Measurements from ENCODE around the gene BCAP31. TPM values are rescaled to one million over a fixed set of nuclear protein-coding genes. Genes with fewer than 3 reads are reported as not detected.

Gene BCAP31
- total RNA-seq, 1 donor from 2014 or later: 219 TPM

- H3K4me3 ChIP-seq (ENCODE audit: insufficient read depth, low read depth, low read length): no peak overlapping the region
- no peak overlapping the region for H3K27ac Mint-ChIP-seq (ENCODE audit: unreplicated experiment)
- no peak overlapping the region for H2AFZ ChIP-seq (ENCODE audit: low read depth, low read length)
- H3K4me2 ChIP-seq (ENCODE audit: low read length): peak overlapping the region; percentile 15
- H3K4me3 Mint-ChIP-seq (ENCODE audit: unreplicated experiment): no peak overlapping the region
- FAIRE-seq (no peak), DNase-seq (ENCODE audit: low read depth) (no peak)
- H3K27me3 Mint-ChIP-seq (ENCODE audit: low read depth, unreplicated experiment): peaks cover 35% of the 10 kb centered on the region
- no peaks in the 10 kb centered on the region for H3K4me1 ChIP-seq (ENCODE audit: insufficient read depth, low read length)
- no peaks in the 10 kb centered on the region for H3K36me3 ChIP-seq (ENCODE audit: insufficient read depth, low read length)
- no peaks in the 10 kb centered on the region for H3K79me2 ChIP-seq (ENCODE audit: insufficient read depth, low read length)
- H4K20me1 ChIP-seq (ENCODE audit: insufficient read depth, low read length): no peaks in the 10 kb centered on the region
- TF ChIP-seq, protein P1, sequence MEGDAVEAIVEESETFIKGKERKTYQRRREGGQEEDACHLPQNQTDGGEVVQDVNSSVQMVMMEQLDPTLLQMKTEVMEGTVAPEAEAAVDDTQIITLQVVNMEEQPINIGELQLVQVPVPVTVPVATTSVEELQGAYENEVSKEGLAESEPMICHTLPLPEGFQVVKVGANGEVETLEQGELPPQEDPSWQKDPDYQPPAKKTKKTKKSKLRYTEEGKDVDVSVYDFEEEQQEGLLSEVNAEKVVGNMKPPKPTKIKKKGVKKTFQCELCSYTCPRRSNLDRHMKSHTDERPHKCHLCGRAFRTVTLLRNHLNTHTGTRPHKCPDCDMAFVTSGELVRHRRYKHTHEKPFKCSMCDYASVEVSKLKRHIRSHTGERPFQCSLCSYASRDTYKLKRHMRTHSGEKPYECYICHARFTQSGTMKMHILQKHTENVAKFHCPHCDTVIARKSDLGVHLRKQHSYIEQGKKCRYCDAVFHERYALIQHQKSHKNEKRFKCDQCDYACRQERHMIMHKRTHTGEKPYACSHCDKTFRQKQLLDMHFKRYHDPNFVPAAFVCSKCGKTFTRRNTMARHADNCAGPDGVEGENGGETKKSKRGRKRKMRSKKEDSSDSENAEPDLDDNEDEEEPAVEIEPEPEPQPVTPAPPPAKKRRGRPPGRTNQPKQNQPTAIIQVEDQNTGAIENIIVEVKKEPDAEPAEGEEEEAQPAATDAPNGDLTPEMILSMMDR (IDR thresholded peaks at IDR 0.05; ENCODE audit: insufficient read depth, low read depth, low read length): no peak
- peak; percentile 38 for TF ChIP-seq EZH2 (IDR thresholded peaks at IDR 0.05; ENCODE audit: insufficient read depth, low read length)
- no peaks in the 10 kb centered on the region for H3K4me1 Mint-ChIP-seq (ENCODE audit: low read depth, unreplicated experiment)
- peaks cover 3% of the 10 kb centered on the region for H3K9me3 Mint-ChIP-seq (ENCODE audit: unreplicated experiment)
- no peak overlapping the region for H3K27ac ChIP-seq (ENCODE audit: low read depth, low read length)
- H3K9ac ChIP-seq (ENCODE audit: low read length): no peak overlapping the region
- H3K27me3 ChIP-seq (ENCODE audit: insufficient read depth, low read length): peaks cover 10% of the 10 kb centered on the region
- H3K36me3 Mint-ChIP-seq (ENCODE audit: low read depth, unreplicated experiment): no peaks in the 10 kb centered on the region
- H3K9me3 ChIP-seq (ENCODE audit: insufficient read depth, low read depth, low read length): no peaks in the 10 kb centered on the region
Observed at GRCh38 chrX:153662266-153662665, 61.9 kb downstream of the BCAP31 start.

- no peak overlapping the region for H2AFZ ChIP-seq (ENCODE audit: low read depth, low read length)
- FAIRE-seq: no peak
- no peaks in the 10 kb centered on the region for H3K4me1 ChIP-seq (ENCODE audit: insufficient read depth, low read length)
- H3K27ac ChIP-seq (ENCODE audit: low read depth, low read length): no peak overlapping the region
- no peak overlapping the region for H3K4me2 ChIP-seq (ENCODE audit: low read length)
- Mint-ChIP-seq H3K4me1 (ENCODE audit: low read depth, unreplicated experiment) (no peaks in the 10 kb centered on the region), H3K27ac (ENCODE audit: unreplicated experiment) (no peak overlapping the region), H3K27me3 (ENCODE audit: low read depth, unreplicated experiment) (peaks cover 21% of the 10 kb centered on the region), H3K9me3 (ENCODE audit: unreplicated experiment) (peaks cover 3% of the 10 kb centered on the region), H3K4me3 (ENCODE audit: unreplicated experiment) (no peak overlapping the region), H3K36me3 (ENCODE audit: low read depth, unreplicated experiment) (no peaks in the 10 kb centered on the region)
- H3K79me2 ChIP-seq (ENCODE audit: insufficient read depth, low read length): no peaks in the 10 kb centered on the region
- no peaks in the 10 kb centered on the region for H3K36me3 ChIP-seq (ENCODE audit: insufficient read depth, low read length)
- H3K4me3 ChIP-seq (ENCODE audit: insufficient read depth, low read depth, low read length): no peak overlapping the region
- H3K9ac ChIP-seq (ENCODE audit: low read length): no peak overlapping the region
- H3K27me3 ChIP-seq (ENCODE audit: insufficient read depth, low read length): peaks cover 7% of the 10 kb centered on the region
- no peaks in the 10 kb centered on the region for H3K9me3 ChIP-seq (ENCODE audit: insufficient read depth, low read depth, low read length)
- TF ChIP-seq, protein P1 (IDR thresholded peaks at IDR 0.05; ENCODE audit: insufficient read depth, low read depth, low read length): no peak
- TF ChIP-seq EZH2 (IDR thresholded peaks at IDR 0.05; ENCODE audit: insufficient read depth, low read length): no peak
- no peak for DNase-seq (ENCODE audit: low read depth)
- no peaks in the 10 kb centered on the region for H4K20me1 ChIP-seq (ENCODE audit: insufficient read depth, low read length)
Observed at GRCh38 chrX:153659268-153659667, 64.9 kb downstream of the BCAP31 start.

DNA sequence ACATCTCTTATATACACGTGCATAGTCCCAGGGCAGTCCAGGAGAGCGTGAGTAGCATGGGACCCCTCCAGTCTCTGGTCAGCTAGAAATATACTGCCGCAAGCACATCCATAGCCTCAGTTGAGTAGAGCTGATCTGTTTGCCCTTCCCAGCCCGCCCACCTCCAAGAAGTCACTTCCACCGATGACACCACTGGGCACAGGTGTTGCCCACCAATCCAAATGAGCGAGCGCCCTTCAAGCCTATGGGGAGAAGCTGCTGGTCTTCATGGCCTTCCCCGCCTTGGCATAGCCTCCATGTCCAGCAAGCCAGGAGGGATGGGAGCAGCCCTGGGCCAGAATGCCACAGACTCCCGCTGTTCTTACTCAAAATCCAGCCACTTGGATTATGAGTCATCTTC, 67.0 kb downstream of the BCAP31 start:
- peaks cover 3% of the 10 kb centered on the region for H3K9me3 Mint-ChIP-seq (ENCODE audit: unreplicated experiment)
- H3K27me3 ChIP-seq (ENCODE audit: insufficient read depth, low read length): peaks cover 6% of the 10 kb centered on the region
- H3K4me2 ChIP-seq (ENCODE audit: low read length): no peak overlapping the region
- no peak overlapping the region for H3K9ac ChIP-seq (ENCODE audit: low read length)
- peaks cover 16% of the 10 kb centered on the region for H3K27me3 Mint-ChIP-seq (ENCODE audit: low read depth, unreplicated experiment)
- FAIRE-seq (no peak), DNase-seq (ENCODE audit: low read depth) (no peak)
- H3K27ac Mint-ChIP-seq (ENCODE audit: unreplicated experiment): no peak overlapping the region
- H4K20me1 ChIP-seq (ENCODE audit: insufficient read depth, low read length): no peaks in the 10 kb centered on the region
- H3K4me3 ChIP-seq (ENCODE audit: insufficient read depth, low read depth, low read length): no peak overlapping the region
- no peaks in the 10 kb centered on the region for H3K9me3 ChIP-seq (ENCODE audit: insufficient read depth, low read depth, low read length)
- no peak overlapping the region for H2AFZ ChIP-seq (ENCODE audit: low read depth, low read length)
- H3K79me2 ChIP-seq (ENCODE audit: insufficient read depth, low read length): no peaks in the 10 kb centered on the region
- H3K4me1 ChIP-seq (ENCODE audit: insufficient read depth, low read length): no peaks in the 10 kb centered on the region
- TF ChIP-seq EZH2 (IDR thresholded peaks at IDR 0.05; ENCODE audit: insufficient read depth, low read length): no peak
- TF ChIP-seq, protein P1 (IDR thresholded peaks at IDR 0.05; ENCODE audit: insufficient read depth, low read depth, low read length): no peak
- no peaks in the 10 kb centered on the region for H3K4me1 Mint-ChIP-seq (ENCODE audit: low read depth, unreplicated experiment)
- H3K36me3 Mint-ChIP-seq (ENCODE audit: low read depth, unreplicated experiment): no peaks in the 10 kb centered on the region
- H3K27ac ChIP-seq (ENCODE audit: low read depth, low read length): no peak overlapping the region
- H3K4me3 Mint-ChIP-seq (ENCODE audit: unreplicated experiment): no peak overlapping the region
- no peaks in the 10 kb centered on the region for H3K36me3 ChIP-seq (ENCODE audit: insufficient read depth, low read length)

Data from astrocyte (in vitro differentiated cells and primary cell).